HS-27A (cell line): ENCODE results near the gene FAM163A.
"Not testable (repeated sequence)": the region's sequence is repeated elsewhere in the genome, so short reads cannot be mapped to it uniquely, and the experiment has no call there.

Experiments
- DNase-seq: peaks from one replicate; pipeline ENCODE4 v3.0.0-alpha.2; 2012; ENCODE audit warnings: low read depth, missing footprints

The FAM163A gene

GRCh38 chr1:179816196-179816960 lies 73.3 kb downstream of the FAM163A start:
- no peak for DNase-seq

GRCh38 chr1:179817056-179817455 lies 74.0 kb downstream of the FAM163A start:
- DNase-seq: no peak

GRCh38 chr1:179817789-179818188 lies 74.7 kb downstream of the FAM163A start:
- DNase-seq: no peak

GRCh38 chr1:179818260-179818659 lies 75.2 kb downstream of the FAM163A start:
- no peak for DNase-seq

- DNase-seq: no peak
Observed at GRCh38 chr1:179818743-179819173, 75.7 kb downstream of the FAM163A start.

GRCh38 chr1:179820226-179820970 lies 77.3 kb downstream of the FAM163A start:
- no peak for DNase-seq

GRCh38 chr1:179821524-179821923 lies 78.4 kb downstream of the FAM163A start:
- DNase-seq: no peak

GRCh38 chr1:179822065-179822464 lies 79.0 kb downstream of the FAM163A start:
- DNase-seq: no peak

GRCh38 chr1:179823693-179824092 lies 80.6 kb downstream of the FAM163A start:
- no peak for DNase-seq

- DNase-seq: no peak
Observed at GRCh38 chr1:179824265-179824664, 81.2 kb downstream of the FAM163A start.

GRCh38 chr1:179825206-179825605 lies 82.1 kb downstream of the FAM163A start:
- DNase-seq: no peak

- DNase-seq: no peak
Observed at GRCh38 chr1:179825798-179826460, 82.8 kb downstream of the FAM163A start.

- no peak for DNase-seq
Observed at GRCh38 chr1:179826626-179827280, 83.7 kb downstream of the FAM163A start.

GRCh38 chr1:179828554-179829110 lies 85.5 kb downstream of the FAM163A start:
- no peak for DNase-seq

- DNase-seq: no peak
Observed at GRCh38 chr1:179831225-179831624, 88.1 kb downstream of the FAM163A start.

- DNase-seq: no peak
Observed at GRCh38 chr1:179831852-179832699, 89.0 kb downstream of the FAM163A start.

GRCh38 chr1:179836686-179837445 lies 93.8 kb downstream of the FAM163A start:
- not testable (repeated sequence) for DNase-seq

- no peak for DNase-seq
Observed at GRCh38 chr1:179840107-179840506, 97.0 kb downstream of the FAM163A start.

GRCh38 chr1:179848233-179848632 lies 105.1 kb downstream of the FAM163A start:
- DNase-seq: no peak

- DNase-seq: no peak
Observed at GRCh38 chr1:179853102-179853501, 110.0 kb downstream of the FAM163A start.
